Right lobe of liver (tissue), 6 donors: ENCODE data around the gene GNAI3. TPM values are rescaled to one million over a fixed set of nuclear protein-coding genes. Genes with fewer than 3 reads are reported as not detected.

ENCODE experiments used
- ATAC-seq, 4 donors: fragments of 200-7000 bp; cut with Tn5 transposase; one replicate each; pipeline ENCODE4 v1.9.1; 2020; ENCODE audit warnings: mild to moderate bottlenecking in 4 of 4, moderate library complexity in 4 of 4
- DNase-seq, 3 donors: peaks; one replicate each; pipeline ENCODE4 v3.0.0-alpha.2; 2020
- H3K27ac ChIP-seq, 3 donors: fragments of 200-600 bp; one replicate each; pipeline ENCODE4 v1.8.0; 2022
- H3K27me3 ChIP-seq, 2 donors: fragments of 200-600 bp; one replicate each; pipeline ENCODE4 v1.8.0; 2022
- H3K36me3 ChIP-seq, 4 donors: fragments of 200-600 bp; sonication (generic) in 1 of 4; one replicate each; pipeline versions ENCODE4 v1.5.1 to v1.8.0; 2017 to 2022; ENCODE audit warnings: control low read depth in 1 of 4
- H3K4me1 ChIP-seq, 4 donors: fragments of 200-600 bp; sonication (generic) in 1 of 4; one replicate each; pipeline versions ENCODE4 v1.5.1 to v1.8.0; 2017 to 2022; ENCODE audit warnings: control low read depth in 1 of 4
- H3K4me3 ChIP-seq, 3 donors: fragments of 200-600 bp; one replicate each; pipeline ENCODE4 v1.8.0; 2022
- H3K9me3 ChIP-seq, 4 donors: fragments of 200-600 bp; sonication (generic) in 1 of 4; one replicate each; pipeline versions ENCODE4 v1.5.1 to v1.8.0; 2017 to 2022; ENCODE audit warnings: control low read depth in 1 of 4
- POLR2A ChIP-seq: fragments of 450-650 bp; IDR thresholded peaks from one replicate; pipeline ENCODE4 v1.6.1; 2017; ENCODE audit warnings: antibody characterized with exemption, mild to moderate bottlenecking
- WGBS: methylation state at CpG from one replicate; pipeline ENCODE4 v1.1.6; 2018; ENCODE audit warnings: low coverage, low lambda C conversion rate; ENCODE audit not compliant: insufficient coverage; ENCODE audit errors: missing lambda C conversion rate; 5-methylcytosine and 5-hydroxymethylcytosine counted together
- intact Hi-C, 2 donors: fragments of 100-400 bp; cut with DNase I; formaldehyde crosslinking; loops; one replicate each; pipeline versions ENCODE4 v1.11.2 to v1.14.1; 2022
- total RNA-seq, 6 experiments: library from RNA; depleted of rRNA in 2 of 6; stranded (reverse); fragments of >200 nt in 2 of 6; fragmentation: NEBNext Ultra II Directional in 3 of 6; extraction: Animal tissue kit (Norgen Biotek cat#: 25700) in 3 of 6; gene quantifications; one replicate each; pipeline versions ENCODE4 v1.1.0 to v1.2.4, GENCODE V29; 2016 to 2023
- TF ChIP-seq, protein P1 (sequence below), 4 donors: fragments of 200-600 bp in 3 of 4; fragments of 450-650 bp in 1 of 4; IDR thresholded peaks; one replicate each; pipeline versions ENCODE4 v1.5.1 to v1.8.0; 2016 to 2022; ENCODE audit warnings: antibody characterized with exemption in 4 of 4, mild to moderate bottlenecking in 2 of 4
- donor health status: DM: no; HTN: yes; CAD: no.
- donor health status: DM: no; HTN: no; CAD: no.
- donor health status: DM: no; HTN: no; CAD: no.
- donor health status: DM: no; HTN: yes; CAD: no.
- donor health status: DM: no; HTN: yes; CAD: no.

The GNAI3 gene
- total RNA-seq, 6 experiments from 2014 or later, result 2.5 to 4.3 (median 3.3) TPM

DNA sequence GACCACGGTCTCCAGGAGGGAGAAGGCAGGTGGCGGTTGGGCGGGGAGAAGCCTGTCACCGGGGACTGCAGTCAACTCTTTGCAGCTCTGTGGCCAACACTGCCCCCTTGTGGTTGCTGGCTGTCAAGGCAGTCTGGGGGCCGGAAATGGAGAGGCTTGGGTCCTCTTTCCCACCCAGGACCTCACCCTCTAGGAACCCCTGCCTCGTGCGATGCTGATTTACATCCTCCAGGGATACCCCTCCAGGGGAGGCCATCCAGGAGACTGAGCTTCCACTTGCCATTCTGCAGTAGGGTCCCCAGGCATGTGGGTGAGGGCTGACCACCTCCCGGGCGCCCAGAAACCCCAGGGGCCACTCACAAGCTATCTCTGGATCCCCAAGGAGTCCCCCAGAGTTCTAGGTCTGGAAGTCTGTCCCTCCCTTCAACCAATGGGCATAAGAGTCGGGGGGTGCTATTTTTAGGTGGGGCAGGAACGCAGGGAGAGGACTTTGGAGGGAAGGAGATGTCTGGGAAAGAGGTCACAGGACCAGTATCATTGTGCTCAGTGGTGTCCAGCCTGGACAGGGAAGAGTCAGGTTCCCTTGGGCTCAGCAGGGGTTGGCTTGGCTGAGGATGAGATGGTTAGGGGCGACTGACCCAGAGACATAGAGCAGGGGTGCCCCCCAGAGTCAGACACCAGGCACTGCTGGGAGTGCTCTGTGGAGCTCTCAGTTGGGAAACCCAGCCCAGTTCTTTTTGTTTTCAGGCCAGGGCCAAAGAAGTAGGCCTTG, 15.9 kb upstream of the GNAI3 start:
- Histone ChIP-seq H3K36me3 (no peaks in the 10 kb centered on the region), H3K4me3 (no peak overlapping the region), H3K27ac (no peak overlapping the region), H3K27me3 (no peaks in the 10 kb centered on the region), H3K9me3 (no peaks in the 10 kb centered on the region), H3K4me1 (peaks cover 0 to 8% (median 0%) of the 10 kb centered on the region in 4 donors)
- TF ChIP-seq, protein P1, sequence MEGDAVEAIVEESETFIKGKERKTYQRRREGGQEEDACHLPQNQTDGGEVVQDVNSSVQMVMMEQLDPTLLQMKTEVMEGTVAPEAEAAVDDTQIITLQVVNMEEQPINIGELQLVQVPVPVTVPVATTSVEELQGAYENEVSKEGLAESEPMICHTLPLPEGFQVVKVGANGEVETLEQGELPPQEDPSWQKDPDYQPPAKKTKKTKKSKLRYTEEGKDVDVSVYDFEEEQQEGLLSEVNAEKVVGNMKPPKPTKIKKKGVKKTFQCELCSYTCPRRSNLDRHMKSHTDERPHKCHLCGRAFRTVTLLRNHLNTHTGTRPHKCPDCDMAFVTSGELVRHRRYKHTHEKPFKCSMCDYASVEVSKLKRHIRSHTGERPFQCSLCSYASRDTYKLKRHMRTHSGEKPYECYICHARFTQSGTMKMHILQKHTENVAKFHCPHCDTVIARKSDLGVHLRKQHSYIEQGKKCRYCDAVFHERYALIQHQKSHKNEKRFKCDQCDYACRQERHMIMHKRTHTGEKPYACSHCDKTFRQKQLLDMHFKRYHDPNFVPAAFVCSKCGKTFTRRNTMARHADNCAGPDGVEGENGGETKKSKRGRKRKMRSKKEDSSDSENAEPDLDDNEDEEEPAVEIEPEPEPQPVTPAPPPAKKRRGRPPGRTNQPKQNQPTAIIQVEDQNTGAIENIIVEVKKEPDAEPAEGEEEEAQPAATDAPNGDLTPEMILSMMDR (IDR thresholded peaks at IDR 0.05), result peak; percentile 86 to 97 (median 90)
- no peak for TF ChIP-seq POLR2A
- 9% methylated on average over 4 of the region's 12 CpGs for WGBS
- peak; percentile 84 to 94 (median 92) for ATAC-seq
- peak; percentile 80 to 86 (median 81) for DNase-seq
- intact Hi-C loops, result loop anchor here (5.0 kb wide), 2 partner anchors 35 to 270 kb away; no protein-coding TSS in a partner anchor

DNA sequence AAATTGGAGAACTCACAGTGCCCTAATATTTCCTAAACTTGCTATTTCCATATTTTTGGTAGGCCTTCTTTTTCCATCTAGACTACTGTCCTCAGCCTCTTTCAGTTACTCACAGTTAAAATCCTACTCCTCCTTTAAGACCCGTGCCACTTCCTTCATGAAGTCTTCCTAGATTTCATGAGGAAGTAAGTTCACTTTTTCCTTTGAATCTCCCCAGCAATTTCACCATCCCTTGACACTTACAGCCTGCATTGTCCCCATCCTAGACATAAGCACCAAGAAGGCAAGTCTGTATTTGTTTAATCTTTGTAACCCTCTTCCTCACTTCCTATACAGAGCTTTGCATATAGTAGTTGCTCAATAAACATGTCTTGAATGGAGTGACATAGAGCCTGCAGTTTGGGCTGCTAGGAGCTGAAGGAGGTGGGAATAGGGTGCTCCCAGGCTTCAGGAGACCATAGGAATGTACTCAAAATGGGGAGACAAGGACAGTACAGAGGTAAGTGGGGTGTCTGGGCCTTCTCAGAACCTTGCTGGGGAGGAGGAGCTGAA, 14.0 kb upstream of the GNAI3 start:
- Histone ChIP-seq H3K36me3 (no peaks in the 10 kb centered on the region), H3K9me3 (no peaks in the 10 kb centered on the region), H3K27me3 (no peaks in the 10 kb centered on the region), H3K4me3 (no peak overlapping the region), H3K4me1 (peaks cover 0 to 8% (median 0%) of the 10 kb centered on the region in 4 donors), H3K27ac (no peak overlapping the region)
- intact Hi-C loops, result loop anchor here (5.0 kb wide), 2 partner anchors 37 to 272 kb away; no protein-coding TSS in a partner anchor
- WGBS, result 54% methylated on average over 1 of the region's 1 CpG
- ATAC-seq, result no peak
- TF ChIP-seq POLR2A, result no peak
- TF ChIP-seq, protein P1 (IDR thresholded peaks at IDR 0.05), result no peak
- no peak for DNase-seq

DNA sequence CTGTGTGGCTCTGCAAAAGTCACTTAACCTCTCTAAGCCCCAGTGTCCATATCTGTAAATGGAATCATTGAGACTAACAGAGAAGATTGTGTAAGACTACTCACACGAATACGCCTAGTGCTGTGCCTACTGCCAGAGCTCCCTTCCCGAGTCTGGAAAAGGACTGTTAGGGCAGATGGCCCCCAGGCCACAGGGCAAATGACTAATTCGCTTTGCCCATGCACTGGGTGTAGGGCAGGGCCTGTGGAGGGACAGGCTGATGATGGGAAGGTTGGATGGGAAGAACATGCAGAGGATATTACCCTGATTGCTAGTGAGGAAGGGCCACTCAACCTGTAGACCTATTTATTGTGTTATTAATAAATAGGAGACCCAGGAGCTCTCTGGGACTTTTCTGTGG, 12.9 kb upstream of the GNAI3 start:
- TF ChIP-seq, protein P1 (IDR thresholded peaks at IDR 0.05), result no peak
- TF ChIP-seq POLR2A, result no peak
- WGBS, result 63% methylated on average over 2 of the region's 4 CpGs
- intact Hi-C loops, result no loop called here
- H3K4me1 ChIP-seq, result peaks cover 0 to 8% (median 0%) of the 10 kb centered on the region in 4 donors
- ATAC-seq (no peak), DNase-seq (no peak)
- H3K27me3 ChIP-seq, result no peaks in the 10 kb centered on the region
- no peak overlapping the region for H3K27ac ChIP-seq
- no peaks in the 10 kb centered on the region for H3K36me3 ChIP-seq
- H3K4me3 ChIP-seq, result no peak overlapping the region
- no peaks in the 10 kb centered on the region for H3K9me3 ChIP-seq

DNA sequence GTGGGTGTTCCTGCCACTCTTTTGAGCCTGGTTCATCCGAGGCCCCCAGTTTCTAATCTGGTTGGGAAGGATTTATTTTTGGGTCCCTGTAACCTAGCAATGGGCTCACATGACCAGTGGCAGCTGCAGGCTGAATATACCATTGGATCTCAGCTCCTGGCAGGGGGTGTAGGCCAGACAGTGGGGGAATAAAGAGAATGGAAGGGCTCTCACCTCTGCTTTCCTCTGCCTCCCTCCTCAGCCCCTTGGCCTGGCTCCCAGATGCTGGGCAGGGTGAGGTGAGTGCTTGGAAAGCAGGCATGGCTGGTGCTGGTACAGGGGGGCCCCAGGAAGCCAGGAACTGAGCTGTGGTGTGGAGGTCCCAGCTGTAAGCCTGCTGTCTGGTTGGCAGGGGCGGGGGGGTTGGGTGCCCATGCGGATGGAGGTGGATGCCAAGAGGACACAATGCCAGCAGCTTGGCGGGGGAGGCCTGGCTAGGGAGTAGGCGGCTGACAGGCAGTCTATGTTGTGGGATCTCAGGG, 12.4 kb upstream of the GNAI3 start:
- WGBS, result 53% methylated on average over 2 of the region's 5 CpGs
- intact Hi-C loops, result no loop called here
- Histone ChIP-seq H3K9me3 (no peaks in the 10 kb centered on the region), H3K27me3 (no peaks in the 10 kb centered on the region), H3K27ac (no peak overlapping the region), H3K36me3 (no peaks in the 10 kb centered on the region), H3K4me1 (peaks cover 0 to 8% (median 0%) of the 10 kb centered on the region in 4 donors), H3K4me3 (no peak overlapping the region)
- no peak for DNase-seq
- no peak for ATAC-seq
- TF ChIP-seq POLR2A, result no peak
- TF ChIP-seq, protein P1 (IDR thresholded peaks at IDR 0.05), result no peak
